GM19035 (cell line): Measurements from ENCODE around the gene GCNT1.
"Not testable (repeated sequence)": the region's sequence is repeated elsewhere in the genome, so short reads cannot be mapped to it uniquely, and the experiment has no call there.

Experiments used
- ATAC-seq: cut with Tn5 transposase; IDR thresholded peaks from one replicate; pipeline ENCODE4 v1.9.1; 2021; ENCODE audit not compliant: unreplicated experiment

The GCNT1 gene

GRCh38 chr9:76458903-76459693 is at the start of gene GCNT1:
Gene GCNT1, plus strand, starts transcription at chr9:76459182. Its CDS starts 43,200 bp downstream, at chr9:76502382.
- peak; percentile 92 for ATAC-seq

DNA sequence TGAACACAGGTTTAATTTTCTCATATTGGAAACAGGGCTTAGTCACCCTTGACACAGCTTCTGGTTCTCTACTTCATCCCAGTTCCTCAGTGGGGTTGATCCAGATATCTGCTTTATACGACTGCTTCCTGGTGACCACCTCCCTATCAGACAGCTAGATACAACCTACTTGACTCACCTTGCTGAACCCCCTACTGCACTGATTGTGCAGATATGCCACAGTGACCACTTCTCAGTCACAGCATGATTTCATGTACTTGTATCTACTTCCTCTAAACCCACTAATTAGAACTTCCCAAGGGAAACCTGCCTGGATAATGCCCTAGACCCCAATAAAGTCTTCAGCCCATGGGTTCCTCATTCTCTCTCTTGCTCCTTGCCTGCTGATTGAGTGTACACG is 46.3 kb upstream of the GCNT1 start:
- ATAC-seq = no peak

- ATAC-seq = no peak
These were observed 45.3 kb upstream of the GCNT1 start for GRCh38 chr9:76413658-76414057.

- ATAC-seq = peak; percentile 76
These were observed 44.3 kb upstream of the GCNT1 start for GRCh38 chr9:76414661-76415060.

GRCh38 chr9:76415154-76415553 is 43.8 kb upstream of the GCNT1 start:
- ATAC-seq = no peak

DNA sequence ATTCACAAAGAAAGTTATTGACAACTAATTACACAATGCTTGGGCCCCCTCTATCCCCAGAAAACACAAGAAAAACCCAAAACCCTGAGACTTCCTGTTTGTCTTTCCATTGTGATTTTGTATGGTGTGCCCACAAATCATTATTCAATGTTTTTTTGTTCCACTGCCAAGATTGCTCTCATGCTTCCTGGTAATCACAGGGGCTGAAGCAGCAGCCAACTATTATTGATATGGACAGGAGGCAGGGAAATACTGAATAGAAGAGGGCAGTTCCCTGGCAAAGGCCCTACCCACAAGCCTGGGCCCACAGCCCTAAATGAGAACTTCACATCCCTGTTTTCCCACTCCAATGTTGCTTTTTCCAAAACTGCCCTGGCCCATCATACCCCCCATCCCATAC is 43.3 kb upstream of the GCNT1 start:
- no peak for ATAC-seq

DNA sequence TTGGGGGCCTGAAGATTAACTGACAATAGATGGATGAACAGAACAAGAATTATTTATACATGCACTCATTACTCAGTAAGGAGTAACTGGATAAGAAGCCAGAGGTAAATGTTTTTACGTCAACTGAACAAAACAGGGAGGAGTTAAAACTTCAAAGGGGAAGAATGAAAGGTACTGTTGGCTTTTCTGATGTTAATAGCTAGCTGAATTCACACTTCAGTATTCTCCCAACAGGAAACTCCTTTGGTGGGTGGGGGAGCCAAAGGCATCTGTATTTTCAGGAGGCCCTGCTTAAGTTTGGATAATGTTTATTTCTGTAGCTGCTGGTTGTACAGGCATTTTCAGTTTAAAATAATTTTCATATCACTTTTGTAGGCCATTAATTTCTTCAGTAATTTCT is 41.6 kb upstream of the GCNT1 start:
- ATAC-seq = no peak

DNA sequence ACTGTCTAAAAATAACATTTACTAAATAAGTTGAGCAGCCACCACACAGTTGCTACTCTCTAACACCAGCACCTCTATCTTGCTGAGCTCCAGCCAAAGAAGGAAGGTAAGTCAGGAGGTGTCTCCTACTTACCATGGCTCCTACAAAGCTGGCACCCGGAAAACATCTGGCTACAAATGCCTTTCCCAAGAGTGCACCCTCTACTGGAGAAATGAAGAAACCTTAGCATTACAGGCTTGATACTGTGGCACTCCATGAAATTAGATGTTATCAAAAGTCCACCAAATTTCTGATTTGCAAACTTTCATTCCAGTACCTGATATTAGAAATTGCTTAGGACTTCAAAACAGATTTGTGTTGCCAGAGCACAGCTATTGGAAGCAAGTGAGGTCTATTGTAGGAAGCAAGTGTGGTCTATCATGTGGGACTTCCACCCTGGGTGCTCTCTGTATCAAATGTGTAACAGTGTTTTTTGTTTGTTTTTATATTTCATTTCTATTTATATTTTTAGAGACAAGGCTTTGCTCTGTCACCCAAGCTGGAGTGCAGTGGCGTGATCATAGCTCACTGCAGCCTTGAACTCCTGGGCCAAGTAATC is 39.1 kb upstream of the GCNT1 start:
- no peak for ATAC-seq

DNA sequence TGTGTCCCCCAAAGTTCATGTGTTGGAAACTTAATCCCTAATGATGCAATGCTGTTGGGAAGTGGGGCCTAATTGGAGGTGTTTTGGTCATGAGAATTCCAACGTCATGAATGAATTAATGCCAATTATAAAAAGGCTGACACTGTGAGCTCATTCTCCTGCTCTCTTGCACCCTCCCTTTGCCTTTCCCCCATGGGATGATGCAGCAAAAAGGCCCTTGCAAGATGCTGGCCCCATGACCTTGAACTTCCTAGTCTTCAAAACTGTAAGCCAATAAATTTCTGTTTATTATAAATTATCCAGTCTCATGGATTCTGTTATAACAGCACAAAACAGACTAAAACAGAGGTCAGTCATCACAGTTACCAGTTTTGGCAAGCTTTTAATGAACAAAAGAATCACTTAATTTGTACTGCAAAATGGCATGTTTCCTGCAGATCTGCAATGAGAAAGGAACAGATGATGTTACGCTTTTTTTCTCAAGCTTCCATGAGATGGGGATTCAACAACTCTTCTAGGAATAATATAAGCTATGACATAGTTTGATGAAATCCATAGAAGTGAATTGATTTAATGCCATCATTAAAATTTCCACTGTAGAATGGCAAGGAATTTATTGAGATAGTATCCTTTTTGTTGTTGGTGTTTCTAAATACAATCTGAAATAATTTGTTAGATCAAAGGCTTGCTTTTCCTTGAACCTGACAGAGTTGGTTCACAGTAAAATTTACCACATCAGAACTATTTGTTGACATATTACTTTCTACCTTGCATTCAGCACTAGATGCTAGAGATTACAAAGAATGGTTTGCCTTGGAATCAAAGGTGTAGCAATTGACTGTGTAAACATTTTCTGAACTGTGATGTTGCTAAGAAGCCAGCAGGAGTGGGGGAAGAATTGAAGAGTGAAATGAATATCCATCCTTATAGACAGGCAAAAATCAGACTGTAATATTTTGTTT is 35.5 kb upstream of the GCNT1 start:
- no peak for ATAC-seq

- no peak for ATAC-seq
These were observed 34.5 kb upstream of the GCNT1 start for GRCh38 chr9:76424491-76424890.

GRCh38 chr9:76425677-76426453 is 33.1 kb upstream of the GCNT1 start:
- no peak for ATAC-seq

DNA sequence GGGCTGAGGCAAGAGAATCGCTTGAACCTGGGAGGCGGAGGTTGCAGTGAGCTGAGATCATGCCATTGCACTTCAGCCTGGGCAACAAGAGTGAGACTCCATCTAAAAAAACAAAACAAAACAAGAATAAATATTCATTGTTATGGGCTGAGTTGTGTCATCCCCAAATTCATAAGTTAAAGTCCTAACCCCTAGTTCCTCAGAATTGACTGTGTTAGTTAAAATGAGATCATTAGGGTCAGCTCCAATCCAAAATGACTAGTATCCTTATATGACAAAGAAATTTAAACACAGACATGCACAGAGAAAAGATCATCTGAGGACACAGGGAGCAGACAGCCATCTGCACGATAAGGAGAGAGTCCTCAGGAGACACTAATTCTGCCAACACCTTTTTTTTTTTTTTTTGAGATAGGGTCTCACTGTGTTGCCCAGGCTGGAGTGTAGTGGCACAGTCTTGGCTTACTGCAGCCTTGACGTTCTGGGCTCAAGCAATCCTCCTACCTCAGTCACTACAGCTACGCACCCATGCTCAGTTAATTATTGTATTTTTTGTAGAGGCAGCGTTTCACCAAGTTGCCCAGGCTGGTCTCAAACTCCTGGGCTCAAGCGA is 32.1 kb upstream of the GCNT1 start:
- no peak for ATAC-seq

DNA sequence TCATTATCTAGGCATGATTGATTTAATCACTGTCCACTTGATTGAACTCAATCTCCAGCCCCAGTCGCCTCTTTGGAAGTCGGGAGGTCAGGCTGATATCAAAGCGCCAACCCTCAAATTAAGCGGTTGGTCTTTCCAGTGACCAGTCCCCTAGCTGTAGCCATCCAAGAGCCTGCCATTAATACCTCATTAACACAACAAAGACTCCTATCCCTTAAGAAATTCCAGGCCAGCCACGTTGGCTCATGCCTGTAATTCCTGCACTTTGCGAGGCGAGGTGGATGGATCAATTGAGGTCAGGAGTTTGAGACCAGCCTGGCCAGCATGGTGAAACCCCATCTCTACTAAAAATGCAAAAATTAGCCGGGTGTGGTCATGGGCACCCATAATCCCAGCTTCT is 27.4 kb upstream of the GCNT1 start:
- no peak for ATAC-seq

DNA sequence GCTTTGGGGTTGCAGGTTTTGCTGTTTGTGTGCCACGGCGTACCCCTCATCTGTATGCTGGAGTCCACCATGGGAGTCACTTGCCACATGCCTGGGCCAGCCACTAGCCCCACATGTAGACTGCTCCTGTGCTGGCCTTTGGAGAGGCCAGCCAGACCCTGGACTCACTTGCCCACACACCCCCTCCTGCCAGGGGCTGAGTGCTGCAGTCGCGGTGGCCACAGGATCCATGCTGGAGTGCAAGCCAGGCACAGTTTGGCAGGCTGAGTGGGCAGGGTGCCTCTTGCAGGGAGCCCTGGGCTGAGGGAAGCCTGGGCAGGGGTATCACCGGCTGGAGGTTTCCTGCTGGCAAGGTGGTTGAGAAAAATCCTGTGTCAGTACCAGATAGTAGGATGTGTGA is 25.6 kb upstream of the GCNT1 start:
- ATAC-seq = no peak

- ATAC-seq = no peak
These were observed 25.1 kb upstream of the GCNT1 start for GRCh38 chr9:76433836-76434235.

DNA sequence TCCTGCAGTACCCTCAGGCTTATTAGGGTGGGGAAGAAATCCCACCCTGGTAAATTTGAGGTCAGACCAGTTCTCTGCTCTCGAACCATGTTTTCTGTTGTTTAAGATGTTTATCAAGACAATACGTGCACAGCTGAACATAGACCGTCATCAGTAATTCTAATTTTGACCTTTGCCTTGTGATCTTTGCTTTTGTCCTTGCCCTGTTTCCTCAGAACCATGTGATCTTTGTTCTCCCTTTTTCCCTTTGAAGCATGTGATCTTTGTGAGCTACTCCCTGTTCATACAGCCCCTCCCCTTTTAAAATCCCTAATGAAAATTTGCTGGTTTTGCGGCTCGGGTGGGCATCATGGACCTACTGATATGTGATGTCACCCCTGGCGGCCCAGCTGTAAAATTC is 24.1 kb upstream of the GCNT1 start:
- ATAC-seq = not testable (repeated sequence)

- not testable (repeated sequence) for ATAC-seq
These were observed 21.8 kb upstream of the GCNT1 start for GRCh38 chr9:76437017-76437699.

GRCh38 chr9:76438841-76439588 is 20.0 kb upstream of the GCNT1 start:
- ATAC-seq = peak; percentile 74
